ENCODE measurements around the gene FTSJ3. TPM values are rescaled to one million over a fixed set of nuclear protein-coding genes. Genes with fewer than 3 reads are reported as not detected.

Gene FTSJ3
- total RNA-seq, 2 donors from 2014 or later: 24.3 to 58.0 TPM

- H3K9me3 ChIP-seq: no peaks in the 10 kb centered on the region
- H3K4me1 ChIP-seq: no peaks in the 10 kb centered on the region
- H3K27me3 ChIP-seq: no peaks in the 10 kb centered on the region
- no peak overlapping the region for H3K27ac ChIP-seq
- DNase-seq (ENCODE audit: low spot score): no peak
- H3K36me3 ChIP-seq: no peaks in the 10 kb centered on the region
- H3K4me3 ChIP-seq: no peak overlapping the region
- TF ChIP-seq, protein P1, sequence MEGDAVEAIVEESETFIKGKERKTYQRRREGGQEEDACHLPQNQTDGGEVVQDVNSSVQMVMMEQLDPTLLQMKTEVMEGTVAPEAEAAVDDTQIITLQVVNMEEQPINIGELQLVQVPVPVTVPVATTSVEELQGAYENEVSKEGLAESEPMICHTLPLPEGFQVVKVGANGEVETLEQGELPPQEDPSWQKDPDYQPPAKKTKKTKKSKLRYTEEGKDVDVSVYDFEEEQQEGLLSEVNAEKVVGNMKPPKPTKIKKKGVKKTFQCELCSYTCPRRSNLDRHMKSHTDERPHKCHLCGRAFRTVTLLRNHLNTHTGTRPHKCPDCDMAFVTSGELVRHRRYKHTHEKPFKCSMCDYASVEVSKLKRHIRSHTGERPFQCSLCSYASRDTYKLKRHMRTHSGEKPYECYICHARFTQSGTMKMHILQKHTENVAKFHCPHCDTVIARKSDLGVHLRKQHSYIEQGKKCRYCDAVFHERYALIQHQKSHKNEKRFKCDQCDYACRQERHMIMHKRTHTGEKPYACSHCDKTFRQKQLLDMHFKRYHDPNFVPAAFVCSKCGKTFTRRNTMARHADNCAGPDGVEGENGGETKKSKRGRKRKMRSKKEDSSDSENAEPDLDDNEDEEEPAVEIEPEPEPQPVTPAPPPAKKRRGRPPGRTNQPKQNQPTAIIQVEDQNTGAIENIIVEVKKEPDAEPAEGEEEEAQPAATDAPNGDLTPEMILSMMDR (IDR thresholded peaks at IDR 0.05): no peak
Observed at GRCh38 chr17:63855185-63855584, 27.7 kb upstream of the FTSJ3 start.

GRCh38 chr17:63854709-63855108 is 27.2 kb upstream of the FTSJ3 start:
- no peak for DNase-seq (ENCODE audit: low spot score)
- Histone ChIP-seq H3K9me3 (no peaks in the 10 kb centered on the region), H3K27ac (no peak overlapping the region), H3K27me3 (no peaks in the 10 kb centered on the region), H3K4me3 (no peak overlapping the region), H3K36me3 (no peaks in the 10 kb centered on the region), H3K4me1 (no peaks in the 10 kb centered on the region)
- TF ChIP-seq, protein P1 (IDR thresholded peaks at IDR 0.05): no peak

GRCh38 chr17:63853260-63853659 is 25.8 kb upstream of the FTSJ3 start:
- Histone ChIP-seq H3K27ac (no peak overlapping the region), H3K9me3 (no peaks in the 10 kb centered on the region), H3K27me3 (no peaks in the 10 kb centered on the region), H3K4me1 (peaks cover 0 to 4% of the 10 kb centered on the region in 2 donors), H3K36me3 (no peaks in the 10 kb centered on the region), H3K4me3 (no peak overlapping the region)
- DNase-seq (ENCODE audit: low spot score): no peak
- TF ChIP-seq, protein P1 (IDR thresholded peaks at IDR 0.05): no peak

DNA sequence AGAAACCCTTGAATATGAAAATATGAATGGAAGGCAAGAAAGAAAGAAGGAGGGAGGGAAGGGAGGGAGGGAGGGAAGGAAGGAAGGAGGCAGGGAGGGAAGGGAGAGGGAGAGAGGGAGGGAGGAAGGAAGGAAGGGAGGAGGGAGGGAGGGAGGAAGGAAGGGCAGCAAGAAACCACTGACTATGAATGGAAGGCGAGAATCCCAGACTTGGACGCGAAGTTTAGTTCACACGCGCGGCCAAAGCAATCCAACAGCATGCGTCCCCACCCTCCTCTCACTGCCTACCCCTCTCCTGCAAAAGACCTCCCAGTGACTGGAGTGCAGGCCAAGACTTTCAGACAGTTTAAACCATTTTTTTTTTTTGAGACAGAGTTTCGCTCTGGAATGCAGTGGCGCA is 22.9 kb upstream of the FTSJ3 start:
- Histone ChIP-seq H3K27ac (no peak overlapping the region), H3K4me1 (peaks cover 0 to 4% of the 10 kb centered on the region in 2 donors), H3K27me3 (no peaks in the 10 kb centered on the region), H3K4me3 (no peak overlapping the region), H3K36me3 (no peaks in the 10 kb centered on the region), H3K9me3 (no peaks in the 10 kb centered on the region)
- no peak for DNase-seq (ENCODE audit: low spot score)
- TF ChIP-seq, protein P1 (IDR thresholded peaks at IDR 0.05): no peak

- H3K36me3 ChIP-seq: no peaks in the 10 kb centered on the region
- TF ChIP-seq, protein P1 (IDR thresholded peaks at IDR 0.05): peak; percentile 81 to 86
- no peaks in the 10 kb centered on the region for H3K27me3 ChIP-seq
- H3K4me3 ChIP-seq: peak overlapping the region in 1 of 2 donors; percentile 37
- peak overlapping the region; percentile 38 to 69 for H3K27ac ChIP-seq
- no peaks in the 10 kb centered on the region for H3K9me3 ChIP-seq
- DNase-seq (ENCODE audit: low spot score): peak; percentile 95
- H3K4me1 ChIP-seq: peaks cover 0 to 4% of the 10 kb centered on the region in 2 donors
Observed at GRCh38 chr17:63848834-63849689, 21.6 kb upstream of the FTSJ3 start.
